ENCODE data around the gene IFI27. TPM values are rescaled to one million over a fixed set of nuclear protein-coding genes. Genes with fewer than 3 reads are reported as not detected.
"Not testable (repeated sequence)": the region's sequence is repeated elsewhere in the genome, so short reads cannot be mapped to it uniquely, and the experiment has no call there.

Gene IFI27
- polyA plus RNA-seq, 4 donors: 4.4 to 8.2 (median 6.3) TPM

GRCh38 chr14:94145902-94146527 is 35.5 kb downstream of the IFI27 start:
- DNase-seq (ENCODE audit: low read depth in 4 of 4, low spot score in 2 of 4): no peak

- no peak for DNase-seq (ENCODE audit: low read depth in 4 of 4, low spot score in 2 of 4)
These were observed 42.1 kb downstream of the IFI27 start for GRCh38 chr14:94152676-94153075.

GRCh38 chr14:94153750-94154342 is 43.3 kb downstream of the IFI27 start:
- no peak for DNase-seq (ENCODE audit: low read depth in 4 of 4, low spot score in 2 of 4)

GRCh38 chr14:94156143-94156542 is 45.6 kb downstream of the IFI27 start:
- DNase-seq (ENCODE audit: low read depth in 4 of 4, low spot score in 2 of 4): not testable (repeated sequence)

- no peak for DNase-seq (ENCODE audit: low read depth in 4 of 4, low spot score in 2 of 4)
These were observed 46.7 kb downstream of the IFI27 start for GRCh38 chr14:94157197-94157596.

GRCh38 chr14:94158239-94158883 is 47.8 kb downstream of the IFI27 start:
- DNase-seq (ENCODE audit: low read depth in 4 of 4, low spot score in 2 of 4): no peak

- no peak for DNase-seq (ENCODE audit: low read depth in 4 of 4, low spot score in 2 of 4)
These were observed 50.5 kb downstream of the IFI27 start for GRCh38 chr14:94161058-94161457.

- DNase-seq (ENCODE audit: low read depth in 4 of 4, low spot score in 2 of 4): no peak
These were observed 51.4 kb downstream of the IFI27 start for GRCh38 chr14:94161981-94162380.

GRCh38 chr14:94162466-94162865 is 51.9 kb downstream of the IFI27 start:
- no peak for DNase-seq (ENCODE audit: low read depth in 4 of 4, low spot score in 2 of 4)

- DNase-seq (ENCODE audit: low read depth in 4 of 4, low spot score in 2 of 4): no peak
These were observed 53.3 kb downstream of the IFI27 start for GRCh38 chr14:94163796-94164195.

GRCh38 chr14:94164685-94165431 is 54.3 kb downstream of the IFI27 start:
- DNase-seq (ENCODE audit: low read depth in 4 of 4, low spot score in 2 of 4): no peak

GRCh38 chr14:94165744-94166143 is 55.2 kb downstream of the IFI27 start:
- no peak for DNase-seq (ENCODE audit: low read depth in 4 of 4, low spot score in 2 of 4)

Other genes starting within 250 kb of the IFI27 start
- under 1 TPM in 1 of 4 donors, not detected in 3; 0.09 TPM for gene FAM181A, start 183.4 kb upstream of the IFI27 start, polyA plus RNA-seq (ENCODE audit: insufficient read length in 4 of 4)
- under 1 TPM; 0.30 to 0.59 (median 0.42) TPM for gene ASB2, start 134.2 kb upstream of the IFI27 start, polyA plus RNA-seq (ENCODE audit: insufficient read length in 4 of 4)
- gene CCDC197, start 113.4 kb upstream of the IFI27 start, polyA plus RNA-seq (ENCODE audit: insufficient read length in 4 of 4): not detected
- gene OTUB2, start 84.4 kb upstream of the IFI27 start, polyA plus RNA-seq (ENCODE audit: insufficient read length in 4 of 4): 1 to 10 TPM; 4.2 to 5.0 (median 4.6) TPM
- 100 to 1,000 TPM; 155 to 187 (median 166) TPM for gene DDX24, start 29.5 kb upstream of the IFI27 start, polyA plus RNA-seq (ENCODE audit: insufficient read length in 4 of 4)
- 10 to 100 TPM; 25.5 to 33.0 (median 31.5) TPM for gene IFI27L1, start 29.4 kb upstream of the IFI27 start, polyA plus RNA-seq (ENCODE audit: insufficient read length in 4 of 4)
- 10 to 100 TPM; 18.3 to 47.3 (median 24.0) TPM for gene IFI27L2, start 18.9 kb downstream of the IFI27 start, polyA plus RNA-seq (ENCODE audit: insufficient read length in 4 of 4)
- under 1 TPM; 0.25 to 0.28 (median 0.28) TPM for gene PPP4R4, start 63.6 kb downstream of the IFI27 start, polyA plus RNA-seq (ENCODE audit: insufficient read length in 4 of 4)
- gene SERPINA10, start 182.5 kb downstream of the IFI27 start, polyA plus RNA-seq (ENCODE audit: insufficient read length in 4 of 4): under 1 TPM; 0.06 to 0.78 (median 0.21) TPM
- 10 to 100 TPM in 1 of 4 donors, 1 to 10 TPM in 3; 2.1 to 11.2 (median 7.6) TPM for gene SERPINA6, start 212.6 kb downstream of the IFI27 start, polyA plus RNA-seq (ENCODE audit: insufficient read length in 4 of 4)

Data from left renal cortex interstitium (tissue), 4 donors.